ENCODE measurements around the gene TTC17. TPM values are rescaled to one million over a fixed set of nuclear protein-coding genes. Genes with fewer than 3 reads are reported as not detected.

TTC17 gene
- total and polyA plus RNA-seq, 2 of the 4 experiments (the other 2 are of a cell fraction) = 56.3 to 61.3 TPM

GRCh38 chr11:43418197-43418596, 59.5 kb downstream of the TTC17 start:
- Histone ChIP-seq H2AK9ac (replicated peaks; ENCODE audit: low read depth, low read length, poor library complexity) (no peak overlapping the region), H3K18ac (ENCODE audit: low read depth, low read length) (no peak overlapping the region), H3K27ac (ENCODE audit: insufficient read depth, low read length) (no peak overlapping the region), H3K4me2 (ENCODE audit: low read depth, low read length) (no peak overlapping the region), H2AK5ac (ENCODE audit: low read depth, low read length) (no peak overlapping the region), H2BK15ac (ENCODE audit: low read depth, low read length) (no peak overlapping the region), H4K91ac (ENCODE audit: insufficient read depth, low read depth, low read length) (no peak overlapping the region), H3K4me3 (ENCODE audit: insufficient read depth, low read depth, low read length) (no peak overlapping the region), H4K5ac (ENCODE audit: low read depth, low read length) (no peak overlapping the region), H2BK20ac (ENCODE audit: low read depth, low read length) (no peak overlapping the region), H3K9ac (ENCODE audit: low read depth, low read length) (no peak overlapping the region), H3K9me3 (ENCODE audit: control insufficient read depth, insufficient read depth, low read length) (no peaks in the 10 kb centered on the region), H3K14ac (replicated peaks; ENCODE audit: low read depth, low read length) (no peak overlapping the region), H3K4ac (ENCODE audit: low read depth, low read length) (no peak overlapping the region), H2AFZ (replicated peaks; ENCODE audit: low read length, poor library complexity) (no peak overlapping the region), H3K79me1 (ENCODE audit: low read depth in 1 of 2, low read length in 2 of 2) (peaks cover 2 to 3% of the 10 kb centered on the region in 2 experiments; a peak in 1 of 4 replicates), H3K27me3 (ENCODE audit: control insufficient read depth, insufficient read depth, low read length) (no peaks in the 10 kb centered on the region), H3K23ac (ENCODE audit: low read depth, low read length) (no peak overlapping the region), H2BK120ac (ENCODE audit: low read depth, low read length) (no peak overlapping the region), H3K36me3 (ENCODE audit: control insufficient read depth, insufficient read depth, low read length) (peaks cover 5% of the 10 kb centered on the region; the same call in 1 of the 2 replicates), H3K9me1 (ENCODE audit: insufficient read depth, low read length) (no peaks in the 10 kb centered on the region; the same call in 1 of the 2 replicates), H3K56ac (ENCODE audit: extremely low read depth, insufficient read depth, low read length) (no peak overlapping the region), H3K4me1 (ENCODE audit: control insufficient read depth, insufficient read depth, low read length) (0 out of 2 replicates have a peak, but pooled peaks cover 2% of the 10 kb centered on the region), H2BK5ac (ENCODE audit: low read depth, low read length, poor library complexity, severe bottlenecking) (no peak overlapping the region), H4K20me1 (ENCODE audit: insufficient read depth, low read length) (no peaks in the 10 kb centered on the region; the same call in 1 of the 2 replicates), H4K8ac (ENCODE audit: low read depth in 2 of 2, low read length in 2 of 2) (no peak overlapping the region)
- CTCF ChIA-PET = interaction anchor here (1.5 kb wide), 1 partner anchor 60 kb away, joined by 3 read pairs; the partner anchor contains the start of gene TTC17
- intact Hi-C loops (cut with micrococcal nuclease) = loop anchor here (5.0 kb wide), 2 partner anchors 91 to 434 kb away; no protein-coding TSS in a partner anchor
- dilution Hi-C loops (cut with HindIII; ENCODE audit: low sequenced_read_pairs, unreplicated experiment) = no loop called here
- DNase-seq (no peak), ATAC-seq (ENCODE audit: low read depth) (no peak)
- TF ChIP-seq MXI1 (IDR thresholded peaks at IDR 0.05; ENCODE audit: borderline replicate concordance, low read depth, low read length) = no peak
- TF ChIP-seq MAFK (IDR thresholded peaks at IDR 0.05; ENCODE audit: low read depth, low read length) = no peak
- no peak for TF ChIP-seq FOS (IDR thresholded peaks at IDR 0.05; ENCODE audit: low read depth, low read length)
- no peak for TF ChIP-seq NFE2L2 (IDR thresholded peaks at IDR 0.05; ENCODE audit: low read depth, low read length)
- no peak for TF ChIP-seq POLR2A (IDR thresholded peaks at IDR 0.05; ENCODE audit: low read depth, low read length)
- POLR2A ChIA-PET (ENCODE audit: unreplicated experiment) = interaction anchor here (0.5 kb wide), 1 partner anchor 487 kb away, joined by 7 read pairs; no protein-coding TSS in a partner anchor
- no CpG with 5 or more reads among the region's 2 CpGs for WGBS, 2 experiments (ENCODE audit: extremely low coverage in 2 of 2, insufficient read length in 1 of 2)
- in situ Hi-C loops (cut with MboI; ENCODE audit: low sequenced_read_pairs) = no loop called here
- no TSS peak for BruUV-seq (replicated peaks)
